ENCODE measurements around the gene MYO5B.
"Not testable (repeated sequence)": the region's sequence is repeated elsewhere in the genome, so short reads cannot be mapped to it uniquely, and the experiment has no call there.

Gene MYO5B

GRCh38 chr18:49789560-49790134, 405.3 kb downstream of the MYO5B start:
- H3K36me3 ChIP-seq (ENCODE audit: control insufficient read depth, insufficient read depth, low read length); H3K4ac ChIP-seq (ENCODE audit: low read depth, low read length); H2BK120ac ChIP-seq (ENCODE audit: low read depth, low read length); H3K79me2 ChIP-seq (ENCODE audit: control insufficient read depth, insufficient read depth, low read length); H3K4me1 ChIP-seq (ENCODE audit: control insufficient read depth, low read depth, low read length); H2AK5ac ChIP-seq (ENCODE audit: low read length); H3K4me3 ChIP-seq (ENCODE audit: low read length); H3K79me1 ChIP-seq (ENCODE audit: low read length); H3K27me3 ChIP-seq (ENCODE audit: insufficient read depth, low read length, poor library complexity); H3K9ac ChIP-seq (ENCODE audit: low read length); H3K27ac ChIP-seq (ENCODE audit: low read depth, low read length); H3K56ac ChIP-seq (ENCODE audit: low read length); H3K18ac ChIP-seq (ENCODE audit: low read length); H4K5ac ChIP-seq (ENCODE audit: low read length); H2BK15ac ChIP-seq (replicated peaks; ENCODE audit: low read depth); H3K4me2 ChIP-seq (ENCODE audit: low read length); H3K23ac ChIP-seq (ENCODE audit: low read length); H2BK5ac ChIP-seq (ENCODE audit: low read length); H4K8ac ChIP-seq (ENCODE audit: low read depth, low read length); DNase-seq: not testable (repeated sequence)
- WGBS (ENCODE audit: extremely low coverage, insufficient coverage, low lambda C conversion rate): no CpG with 5 or more reads among the region's 8 CpGs

GRCh38 chr18:49788327-49788898, 406.5 kb downstream of the MYO5B start:
- no peak overlapping the region for H3K23ac ChIP-seq (ENCODE audit: low read length)
- no peak overlapping the region for H3K56ac ChIP-seq (ENCODE audit: low read length)
- no peak overlapping the region for H3K4me3 ChIP-seq (ENCODE audit: low read length)
- H3K18ac ChIP-seq (ENCODE audit: low read length): no peak overlapping the region
- no peaks in the 10 kb centered on the region for H3K79me1 ChIP-seq (ENCODE audit: low read length)
- no peak overlapping the region for H2BK15ac ChIP-seq (replicated peaks; ENCODE audit: low read depth)
- H3K4me1 ChIP-seq (ENCODE audit: control insufficient read depth, low read depth, low read length): no peaks in the 10 kb centered on the region
- WGBS (ENCODE audit: extremely low coverage, insufficient coverage, low lambda C conversion rate): no CpG with 5 or more reads among the region's 5 CpGs
- peaks cover 5% of the 10 kb centered on the region for H3K36me3 ChIP-seq (ENCODE audit: control insufficient read depth, insufficient read depth, low read length)
- H3K27ac ChIP-seq (ENCODE audit: low read depth, low read length): no peak overlapping the region
- H2BK5ac ChIP-seq (ENCODE audit: low read length): no peak overlapping the region
- no peak overlapping the region for H3K9ac ChIP-seq (ENCODE audit: low read length)
- no peaks in the 10 kb centered on the region for H3K79me2 ChIP-seq (ENCODE audit: control insufficient read depth, insufficient read depth, low read length)
- H2AK5ac ChIP-seq (ENCODE audit: low read length): no peak overlapping the region
- no peak overlapping the region for H2BK120ac ChIP-seq (ENCODE audit: low read depth, low read length)
- no peak overlapping the region for H4K5ac ChIP-seq (ENCODE audit: low read length)
- H3K4ac ChIP-seq (ENCODE audit: low read depth, low read length): no peak overlapping the region
- DNase-seq: no peak
- H4K8ac ChIP-seq (ENCODE audit: low read depth, low read length): no peak overlapping the region
- no peaks in the 10 kb centered on the region for H3K27me3 ChIP-seq (ENCODE audit: insufficient read depth, low read length, poor library complexity)
- no peak overlapping the region for H3K4me2 ChIP-seq (ENCODE audit: low read length)

- no peak overlapping the region for H3K27ac ChIP-seq (ENCODE audit: low read depth, low read length)
- H3K56ac ChIP-seq (ENCODE audit: low read length): no peak overlapping the region
- H3K4me3 ChIP-seq (ENCODE audit: low read length): no peak overlapping the region
- no CpG with 5 or more reads among the region's 1 CpG for WGBS (ENCODE audit: extremely low coverage, insufficient coverage, low lambda C conversion rate)
- no peaks in the 10 kb centered on the region for H3K79me2 ChIP-seq (ENCODE audit: control insufficient read depth, insufficient read depth, low read length)
- H4K5ac ChIP-seq (ENCODE audit: low read length): no peak overlapping the region
- H3K27me3 ChIP-seq (ENCODE audit: insufficient read depth, low read length, poor library complexity): no peaks in the 10 kb centered on the region
- peaks cover 7% of the 10 kb centered on the region for H3K36me3 ChIP-seq (ENCODE audit: control insufficient read depth, insufficient read depth, low read length)
- DNase-seq: no peak
- H3K23ac ChIP-seq (ENCODE audit: low read length): no peak overlapping the region
- H3K4ac ChIP-seq (ENCODE audit: low read depth, low read length): no peak overlapping the region
- H4K8ac ChIP-seq (ENCODE audit: low read depth, low read length): no peak overlapping the region
- no peak overlapping the region for H3K4me2 ChIP-seq (ENCODE audit: low read length)
- H2BK15ac ChIP-seq (replicated peaks; ENCODE audit: low read depth): no peak overlapping the region
- H3K18ac ChIP-seq (ENCODE audit: low read length): no peak overlapping the region
- H3K4me1 ChIP-seq (ENCODE audit: control insufficient read depth, low read depth, low read length): no peaks in the 10 kb centered on the region
- no peaks in the 10 kb centered on the region for H3K79me1 ChIP-seq (ENCODE audit: low read length)
- no peak overlapping the region for H2BK120ac ChIP-seq (ENCODE audit: low read depth, low read length)
- H2AK5ac ChIP-seq (ENCODE audit: low read length): no peak overlapping the region
- no peak overlapping the region for H2BK5ac ChIP-seq (ENCODE audit: low read length)
- H3K9ac ChIP-seq (ENCODE audit: low read length): no peak overlapping the region
Observed at GRCh38 chr18:49786019-49786720, 408.8 kb downstream of the MYO5B start.

DNA sequence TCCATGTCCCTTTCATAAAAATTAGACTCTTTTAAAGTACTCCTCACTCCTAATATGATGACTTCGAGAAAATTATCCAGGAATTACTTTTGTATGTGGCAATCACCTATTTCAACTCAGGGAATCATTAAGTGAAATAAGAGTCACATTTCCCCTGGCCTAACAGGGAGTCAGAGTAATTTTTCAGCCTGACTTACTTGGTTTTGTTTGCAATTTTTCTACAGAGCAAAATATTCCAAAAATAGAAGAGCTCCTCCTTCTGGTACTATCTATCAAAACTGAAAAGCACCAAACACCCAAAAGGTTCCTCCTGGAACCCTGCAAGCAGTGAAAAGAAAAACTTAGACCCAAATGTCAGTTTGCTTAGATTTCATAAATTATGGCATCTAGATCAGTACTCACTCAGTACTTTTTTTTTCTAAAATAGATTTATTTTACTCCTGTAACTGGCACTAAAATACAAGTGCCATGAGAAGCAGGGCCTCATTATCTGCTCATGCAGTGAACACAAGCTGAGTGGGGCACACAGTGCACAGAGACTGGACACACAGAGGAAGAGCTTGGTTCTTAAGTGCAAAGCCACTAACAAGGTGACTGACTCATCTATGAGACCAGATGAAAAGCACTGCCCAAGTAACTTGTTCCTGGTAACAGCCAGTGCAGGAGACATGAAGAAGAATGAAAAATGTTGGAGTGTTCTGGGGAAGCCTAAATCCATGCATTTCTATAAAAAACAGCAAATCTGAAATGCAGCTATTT, 410.3 kb downstream of the MYO5B start:
- Histone ChIP-seq H3K4me3 (ENCODE audit: low read length) (no peak overlapping the region), H3K4me1 (ENCODE audit: control insufficient read depth, low read depth, low read length) (no peaks in the 10 kb centered on the region), H3K36me3 (ENCODE audit: control insufficient read depth, insufficient read depth, low read length) (peaks cover 4% of the 10 kb centered on the region), H3K18ac (ENCODE audit: low read length) (no peak overlapping the region), H4K8ac (ENCODE audit: low read depth, low read length) (no peak overlapping the region), H3K9ac (ENCODE audit: low read length) (no peak overlapping the region), H3K4ac (ENCODE audit: low read depth, low read length) (no peak overlapping the region), H3K4me2 (ENCODE audit: low read length) (no peak overlapping the region), H2BK120ac (ENCODE audit: low read depth, low read length) (no peak overlapping the region), H2AK5ac (ENCODE audit: low read length) (no peak overlapping the region), H2BK15ac (replicated peaks; ENCODE audit: low read depth) (no peak overlapping the region), H3K27me3 (ENCODE audit: insufficient read depth, low read length, poor library complexity) (no peaks in the 10 kb centered on the region), H3K79me2 (ENCODE audit: control insufficient read depth, insufficient read depth, low read length) (no peaks in the 10 kb centered on the region), H3K27ac (ENCODE audit: low read depth, low read length) (no peak overlapping the region), H3K56ac (ENCODE audit: low read length) (no peak overlapping the region), H4K5ac (ENCODE audit: low read length) (no peak overlapping the region), H3K23ac (ENCODE audit: low read length) (no peak overlapping the region), H2BK5ac (ENCODE audit: low read length) (no peak overlapping the region), H3K79me1 (ENCODE audit: low read length) (no peaks in the 10 kb centered on the region)
- DNase-seq: no peak
- no CpG with 5 or more reads among the region's 1 CpG for WGBS (ENCODE audit: extremely low coverage, insufficient coverage, low lambda C conversion rate)

DNA sequence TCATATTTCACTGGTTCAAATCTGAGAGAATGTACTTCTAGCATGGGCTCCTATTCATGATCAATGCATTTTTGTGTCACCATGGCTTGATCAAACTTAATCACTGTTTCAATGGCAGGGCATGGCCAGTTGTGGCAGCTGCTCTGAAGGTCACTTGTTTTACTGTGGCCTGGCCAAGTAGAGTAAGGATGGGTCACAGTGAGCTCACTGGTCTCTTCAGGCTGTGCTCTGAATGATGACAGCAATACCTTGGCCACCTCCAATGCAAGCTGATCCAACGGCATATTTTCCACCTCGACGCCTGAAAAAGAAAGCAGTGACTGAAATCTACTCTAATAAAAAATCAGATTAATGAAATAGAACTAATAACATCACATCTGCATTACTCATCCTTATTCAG, 411.3 kb downstream of the MYO5B start:
- no CpG with 5 or more reads among the region's 3 CpGs for WGBS (ENCODE audit: extremely low coverage, insufficient coverage, low lambda C conversion rate)
- not testable (repeated sequence) for H3K4ac ChIP-seq (ENCODE audit: low read depth, low read length); H3K56ac ChIP-seq (ENCODE audit: low read length); H3K36me3 ChIP-seq (ENCODE audit: control insufficient read depth, insufficient read depth, low read length); H3K4me2 ChIP-seq (ENCODE audit: low read length); H4K8ac ChIP-seq (ENCODE audit: low read depth, low read length); H2BK5ac ChIP-seq (ENCODE audit: low read length); H2AK5ac ChIP-seq (ENCODE audit: low read length); H3K79me2 ChIP-seq (ENCODE audit: control insufficient read depth, insufficient read depth, low read length); H4K5ac ChIP-seq (ENCODE audit: low read length); H3K23ac ChIP-seq (ENCODE audit: low read length); H3K4me3 ChIP-seq (ENCODE audit: low read length); H3K18ac ChIP-seq (ENCODE audit: low read length); H3K9ac ChIP-seq (ENCODE audit: low read length); H3K27ac ChIP-seq (ENCODE audit: low read depth, low read length); H3K79me1 ChIP-seq (ENCODE audit: low read length); H2BK120ac ChIP-seq (ENCODE audit: low read depth, low read length); H2BK15ac ChIP-seq (replicated peaks; ENCODE audit: low read depth); H3K4me1 ChIP-seq (ENCODE audit: control insufficient read depth, low read depth, low read length); DNase-seq; H3K27me3 ChIP-seq (ENCODE audit: insufficient read depth, low read length, poor library complexity)
